ENCODE data around the gene PDILT. TPM values are rescaled to one million over a fixed set of nuclear protein-coding genes. Genes with fewer than 3 reads are reported as not detected.

Gene PDILT
- total RNA-seq, 1 donor from 2014 or later, result not detected

GRCh38 chr16:20334396-20334795 is 70.1 kb downstream of the PDILT start:
- TF ChIP-seq CTCF (IDR thresholded peaks at IDR 0.05) (no peak), POLR2AphosphoS5 (IDR thresholded peaks at IDR 0.05; ENCODE audit: insufficient read depth in 1 of 2, low read depth in 1 of 2) (no peak), POLR2A (IDR thresholded peaks at IDR 0.05) (no peak)
- Histone ChIP-seq H3K4me1 (no peaks in the 10 kb centered on the region), H3K27me3 (no peaks in the 10 kb centered on the region), H3K9me3 (no peaks in the 10 kb centered on the region), H3K4me3 (no peak overlapping the region), H3K27ac (no peak overlapping the region), H3K36me3 (no peaks in the 10 kb centered on the region)
- intact Hi-C loops (cut with DNase I), result no loop called here
- DNase-seq (ENCODE audit: extremely low spot score in 2 of 2), result no peak

- Histone ChIP-seq H3K27me3 (no peaks in the 10 kb centered on the region), H3K27ac (no peak overlapping the region), H3K36me3 (no peaks in the 10 kb centered on the region), H3K9me3 (no peaks in the 10 kb centered on the region), H3K4me3 (no peak overlapping the region), H3K4me1 (no peaks in the 10 kb centered on the region)
- DNase-seq (ENCODE audit: extremely low spot score in 2 of 2), result no peak
- intact Hi-C loops (cut with DNase I), result no loop called here
- TF ChIP-seq POLR2A (IDR thresholded peaks at IDR 0.05), result no peak
- TF ChIP-seq CTCF (IDR thresholded peaks at IDR 0.05), result no peak
Observed at GRCh38 chr16:20333120-20333519, 71.4 kb downstream of the PDILT start.

GRCh38 chr16:20332411-20332810 is 72.1 kb downstream of the PDILT start:
- no peaks in the 10 kb centered on the region for H3K9me3 ChIP-seq
- no peaks in the 10 kb centered on the region for H3K36me3 ChIP-seq
- TF ChIP-seq POLR2A (IDR thresholded peaks at IDR 0.05) (no peak), CTCF (IDR thresholded peaks at IDR 0.05) (no peak), POLR2AphosphoS5 (IDR thresholded peaks at IDR 0.05; ENCODE audit: insufficient read depth in 1 of 2, low read depth in 1 of 2) (no peak)
- no peaks in the 10 kb centered on the region for H3K27me3 ChIP-seq
- DNase-seq (ENCODE audit: extremely low spot score in 2 of 2), result no peak
- no peak overlapping the region for H3K27ac ChIP-seq
- intact Hi-C loops (cut with DNase I), result no loop called here
- H3K4me3 ChIP-seq, result no peak overlapping the region
- H3K4me1 ChIP-seq, result no peaks in the 10 kb centered on the region

GRCh38 chr16:20331635-20332034 is 72.9 kb downstream of the PDILT start:
- Histone ChIP-seq H3K27ac (no peak overlapping the region), H3K4me3 (no peak overlapping the region), H3K36me3 (no peaks in the 10 kb centered on the region), H3K9me3 (no peaks in the 10 kb centered on the region), H3K4me1 (no peaks in the 10 kb centered on the region), H3K27me3 (no peaks in the 10 kb centered on the region)
- TF ChIP-seq POLR2AphosphoS5 (IDR thresholded peaks at IDR 0.05; ENCODE audit: insufficient read depth in 1 of 2, low read depth in 1 of 2) (no peak), CTCF (IDR thresholded peaks at IDR 0.05) (no peak), POLR2A (IDR thresholded peaks at IDR 0.05) (no peak)
- DNase-seq (ENCODE audit: extremely low spot score in 2 of 2), result no peak
- intact Hi-C loops (cut with DNase I), result no loop called here

GRCh38 chr16:20329392-20330138 is 75.0 kb downstream of the PDILT start:
- Histone ChIP-seq H3K27me3 (no peaks in the 10 kb centered on the region), H3K4me3 (no peak overlapping the region), H3K9me3 (no peaks in the 10 kb centered on the region), H3K36me3 (no peaks in the 10 kb centered on the region), H3K27ac (no peak overlapping the region), H3K4me1 (no peaks in the 10 kb centered on the region)
- DNase-seq (ENCODE audit: extremely low spot score in 2 of 2), result no peak
- TF ChIP-seq CTCF (IDR thresholded peaks at IDR 0.05), result no peak
- TF ChIP-seq POLR2AphosphoS5 (IDR thresholded peaks at IDR 0.05; ENCODE audit: insufficient read depth in 1 of 2, low read depth in 1 of 2), result no peak
- TF ChIP-seq POLR2A (IDR thresholded peaks at IDR 0.05), result no peak
- intact Hi-C loops (cut with DNase I), result no loop called here
